ENCODE results near the gene PILRA.
"Not testable (repeated sequence)": the region's sequence is repeated elsewhere in the genome, so short reads cannot be mapped to it uniquely, and the experiment has no call there.

PILRA gene

GRCh38 chr7:100363098-100363497 is 10.2 kb upstream of the PILRA start:
- no peak overlapping the region for H3K4me3 ChIP-seq (replicated peaks in 1 of 2; ENCODE audit: low read depth in 2 of 2, low read length in 2 of 2)
- TF ChIP-seq CTCF (IDR thresholded peaks at IDR 0.05; ENCODE audit: low read depth, low read length): no peak
- no peak for DNase-seq (ENCODE audit: low read depth in 2 of 2)

DNA sequence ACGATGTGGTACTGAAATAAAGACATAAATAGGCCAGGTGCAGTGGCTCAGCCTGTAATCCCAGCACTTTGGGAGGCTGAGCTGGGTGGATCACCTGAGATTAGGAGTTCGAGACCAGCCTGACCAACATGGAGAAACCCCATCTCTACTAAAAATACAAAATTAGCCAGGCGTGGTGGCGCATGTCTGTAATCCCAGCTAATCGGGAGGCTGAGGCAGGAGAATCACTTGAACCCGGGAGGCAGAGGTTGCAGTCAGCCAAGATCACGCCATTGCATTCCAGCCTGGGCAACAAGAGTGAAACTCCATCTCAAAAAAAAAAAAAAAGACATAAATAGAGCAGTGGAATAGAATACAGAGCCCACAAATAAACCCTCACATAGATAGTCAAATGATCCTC is 9.5 kb upstream of the PILRA start:
- not testable (repeated sequence) for DNase-seq (ENCODE audit: low read depth in 2 of 2); H3K4me3 ChIP-seq (replicated peaks in 1 of 2; ENCODE audit: low read depth in 2 of 2, low read length in 2 of 2)

DNA sequence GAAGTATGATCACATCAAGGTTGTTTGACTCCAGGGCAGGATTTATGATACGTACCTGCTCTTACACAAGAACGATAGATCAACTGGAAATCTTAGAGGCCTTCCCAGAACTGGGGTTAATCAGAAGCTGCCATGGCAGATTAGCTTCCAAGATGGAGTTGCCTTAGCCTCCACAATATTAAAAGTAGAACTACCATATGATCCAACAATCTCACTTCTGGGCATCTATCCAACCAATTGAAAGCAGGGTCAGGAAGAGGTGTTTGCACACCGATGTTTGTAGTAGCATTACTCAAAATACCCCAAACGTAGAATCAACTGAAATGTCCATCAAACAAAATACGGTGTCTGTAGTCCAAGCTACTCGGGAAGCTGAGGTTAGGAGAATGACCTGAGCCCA is 8.8 kb upstream of the PILRA start:
- no peak overlapping the region for H3K4me3 ChIP-seq (replicated peaks in 1 of 2; ENCODE audit: low read depth in 2 of 2, low read length in 2 of 2)
- DNase-seq (ENCODE audit: low read depth in 2 of 2): no peak
- no peak for TF ChIP-seq CTCF (IDR thresholded peaks at IDR 0.05; ENCODE audit: low read depth, low read length)

DNA sequence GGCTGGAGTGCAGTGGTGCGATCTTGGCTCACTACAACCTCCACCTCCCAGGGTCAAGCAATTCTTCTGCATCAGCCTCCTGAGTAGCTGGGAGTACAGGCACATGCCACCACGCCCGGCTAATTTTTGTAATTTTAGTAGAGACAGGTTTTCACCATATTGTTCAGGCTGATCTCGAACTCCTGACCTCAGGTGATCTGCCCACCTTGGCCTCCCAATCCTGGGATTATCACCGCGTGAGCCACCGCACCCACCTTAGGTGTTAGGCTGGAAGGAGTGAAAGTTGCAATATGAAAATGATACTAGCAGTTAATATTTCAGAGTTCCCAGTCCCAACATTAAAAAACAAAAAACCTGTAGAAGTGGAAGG is 7.3 kb upstream of the PILRA start:
- not testable (repeated sequence) for H3K4me3 ChIP-seq (replicated peaks in 1 of 2; ENCODE audit: low read depth in 2 of 2, low read length in 2 of 2)

GRCh38 chr7:100366411-100367250 is 6.7 kb upstream of the PILRA start:
- no peak for DNase-seq (ENCODE audit: low read depth in 2 of 2)
- no peak for TF ChIP-seq CTCF (IDR thresholded peaks at IDR 0.05; ENCODE audit: low read depth, low read length)
- H3K4me3 ChIP-seq (replicated peaks in 1 of 2; ENCODE audit: low read depth in 2 of 2, low read length in 2 of 2): no peak overlapping the region

More for the DNA sequence above, 7.3 kb upstream of the PILRA start:
- DNase-seq (ENCODE audit: low read depth in 2 of 2): not testable (repeated sequence)

- no peak for TF ChIP-seq CTCF (IDR thresholded peaks at IDR 0.05; ENCODE audit: low read depth, low read length)
- H3K4me3 ChIP-seq (replicated peaks in 1 of 2; ENCODE audit: low read depth in 2 of 2, low read length in 2 of 2): no peak overlapping the region
- no peak for DNase-seq (ENCODE audit: low read depth in 2 of 2)
Measured at GRCh38 chr7:100367251-100367620, 6.1 kb upstream of the PILRA start.

- TF ChIP-seq CTCF (IDR thresholded peaks at IDR 0.05; ENCODE audit: low read depth, low read length): no peak
- H3K4me3 ChIP-seq (replicated peaks in 1 of 2; ENCODE audit: low read depth in 2 of 2, low read length in 2 of 2): no peak overlapping the region
- no peak for DNase-seq (ENCODE audit: low read depth in 2 of 2)
Measured at GRCh38 chr7:100367676-100368613, 5.3 kb upstream of the PILRA start.
